NCI-H187 (cell line): ENCODE measurements around the gene PPP1R27.

ENCODE experiments used
- DNase-seq, 2 experiments: peaks; one replicate each; lab custom pipeline; 2025; lab: John Stamatoyannopoulos, UW

PPP1R27 gene

GRCh38 chr17:81834831-81835267 lies at the start of gene PPP1R27:
PPP1R27 (minus strand) TSS chr17:81835050; CDS start chr17:81834953, 97 bp downstream.
- no peak for DNase-seq

- no peak for DNase-seq
These were observed 49.7 kb upstream of the PPP1R27 start for GRCh38 chr17:81884520-81884919.

- DNase-seq, result no peak
These were observed 44.3 kb upstream of the PPP1R27 start for GRCh38 chr17:81879121-81879520.

- no peak for DNase-seq
These were observed 43.4 kb upstream of the PPP1R27 start for GRCh38 chr17:81878294-81878693.

GRCh38 chr17:81877569-81877968 lies 42.7 kb upstream of the PPP1R27 start:
- DNase-seq, result no peak

- peak; percentile 70 to 83 for DNase-seq
These were observed 36.8 kb upstream of the PPP1R27 start for GRCh38 chr17:81871387-81872230.

GRCh38 chr17:81870981-81871386 lies 36.1 kb upstream of the PPP1R27 start, which contains the start of gene ARHGDIA:
ARHGDIA (minus strand) TSS chr17:81871337; CDS start chr17:81869930, 1,407 bp downstream.
- DNase-seq, result no peak

GRCh38 chr17:81870131-81870980 lies 35.5 kb upstream of the PPP1R27 start:
- DNase-seq, result no peak

GRCh38 chr17:81869221-81870130 lies 34.6 kb upstream of the PPP1R27 start:
- no peak for DNase-seq

GRCh38 chr17:81868674-81869220 lies 33.9 kb upstream of the PPP1R27 start:
- DNase-seq, result no peak

- no peak for DNase-seq
These were observed 33.3 kb upstream of the PPP1R27 start for GRCh38 chr17:81867991-81868673.

- no peak for DNase-seq
These were observed 32.5 kb upstream of the PPP1R27 start for GRCh38 chr17:81867170-81867990.

GRCh38 chr17:81866440-81867169 lies 31.8 kb upstream of the PPP1R27 start:
- no peak for DNase-seq

GRCh38 chr17:81865733-81866439 lies 31.0 kb upstream of the PPP1R27 start:
- DNase-seq, result no peak

- no peak for DNase-seq
These were observed 30.5 kb upstream of the PPP1R27 start for GRCh38 chr17:81865358-81865732.

GRCh38 chr17:81863833-81864768 lies 29.3 kb upstream of the PPP1R27 start:
- no peak for DNase-seq

- DNase-seq, result no peak
These were observed 28.3 kb upstream of the PPP1R27 start for GRCh38 chr17:81863123-81863675.
